Measurements from ENCODE around the gene PTPRN2.

Gene PTPRN2

DNA sequence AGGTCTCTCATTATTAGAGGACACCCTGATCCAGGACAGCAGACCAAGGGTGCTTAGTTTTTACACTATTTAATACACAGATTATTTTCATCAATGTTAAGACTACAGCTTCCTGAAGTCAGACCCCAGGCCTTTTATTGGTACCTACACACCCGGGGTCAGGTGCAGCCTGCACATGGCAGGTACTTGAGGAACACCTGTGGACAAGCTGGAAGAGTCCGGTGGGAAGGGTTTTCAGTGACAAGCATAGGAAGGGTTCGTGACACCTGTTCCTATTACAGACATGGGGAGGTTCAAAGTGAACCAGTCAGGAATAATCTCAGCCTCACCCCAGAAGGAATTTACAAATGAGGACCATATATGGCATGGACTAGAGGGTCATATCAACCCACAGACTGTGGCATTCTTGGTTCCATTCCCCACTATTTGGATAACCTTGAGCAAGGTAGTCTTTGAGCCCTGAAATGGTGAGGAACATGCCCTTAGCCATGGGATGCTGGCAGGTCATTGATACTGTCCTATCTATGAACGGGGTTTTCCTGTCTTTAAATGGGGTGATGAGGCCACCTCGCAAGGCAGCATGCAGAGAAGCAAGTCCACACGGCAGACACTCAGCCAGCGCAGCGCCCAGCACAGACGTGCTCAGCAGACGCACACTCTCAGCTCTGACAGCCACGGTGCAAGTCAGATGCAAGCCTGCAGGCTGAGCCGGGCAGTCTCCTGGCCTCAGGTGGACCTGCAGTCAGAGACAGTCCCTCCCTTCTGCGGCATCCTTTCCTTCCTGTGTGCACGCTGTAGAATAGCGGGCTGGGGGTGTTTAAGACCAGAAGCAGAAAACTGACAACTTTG, 624.9 kb downstream of the PTPRN2 start:
- no peak for DNase-seq
- in situ Hi-C loops (cut with MboI; ENCODE audit: low pct_unique_long_range_greater_than_20kb, low sequenced_read_pairs): no loop called here

DNA sequence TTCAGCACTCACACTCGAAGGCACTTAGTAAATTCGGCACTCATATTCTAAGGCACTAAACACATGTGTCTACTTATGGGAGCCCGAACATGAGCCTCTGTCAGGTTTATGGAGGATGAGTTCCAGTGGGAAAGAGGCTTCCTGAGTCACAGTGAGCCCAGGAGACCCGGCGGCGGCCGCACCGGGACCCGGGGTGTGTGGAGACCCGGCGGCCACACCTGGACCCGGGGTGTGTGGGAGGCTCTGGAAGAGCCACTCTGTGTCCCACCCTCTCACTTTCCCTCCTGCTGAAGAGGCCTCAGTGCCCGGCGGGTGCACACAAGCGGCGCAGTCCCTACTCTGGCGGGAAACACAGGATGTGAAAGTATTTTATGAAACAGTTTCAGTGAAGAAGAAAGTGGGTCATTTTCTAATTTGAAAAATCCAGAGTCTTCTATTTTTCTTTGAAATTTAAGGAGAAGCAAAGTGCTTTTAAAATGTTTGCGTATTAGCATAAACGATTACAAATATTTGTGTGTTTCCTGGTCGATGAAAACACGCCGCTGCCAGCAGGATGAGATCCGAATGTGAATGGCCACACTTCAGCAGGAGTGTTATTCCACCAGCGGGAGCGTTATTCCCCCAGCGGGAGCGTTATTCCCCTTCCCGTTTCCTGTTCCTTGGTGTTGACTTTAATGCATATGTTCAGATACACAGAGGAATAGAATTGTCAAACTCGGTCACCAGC, 625.7 kb downstream of the PTPRN2 start:
- DNase-seq: no peak
- in situ Hi-C loops (cut with MboI; ENCODE audit: low pct_unique_long_range_greater_than_20kb, low sequenced_read_pairs): no loop called here

DNA sequence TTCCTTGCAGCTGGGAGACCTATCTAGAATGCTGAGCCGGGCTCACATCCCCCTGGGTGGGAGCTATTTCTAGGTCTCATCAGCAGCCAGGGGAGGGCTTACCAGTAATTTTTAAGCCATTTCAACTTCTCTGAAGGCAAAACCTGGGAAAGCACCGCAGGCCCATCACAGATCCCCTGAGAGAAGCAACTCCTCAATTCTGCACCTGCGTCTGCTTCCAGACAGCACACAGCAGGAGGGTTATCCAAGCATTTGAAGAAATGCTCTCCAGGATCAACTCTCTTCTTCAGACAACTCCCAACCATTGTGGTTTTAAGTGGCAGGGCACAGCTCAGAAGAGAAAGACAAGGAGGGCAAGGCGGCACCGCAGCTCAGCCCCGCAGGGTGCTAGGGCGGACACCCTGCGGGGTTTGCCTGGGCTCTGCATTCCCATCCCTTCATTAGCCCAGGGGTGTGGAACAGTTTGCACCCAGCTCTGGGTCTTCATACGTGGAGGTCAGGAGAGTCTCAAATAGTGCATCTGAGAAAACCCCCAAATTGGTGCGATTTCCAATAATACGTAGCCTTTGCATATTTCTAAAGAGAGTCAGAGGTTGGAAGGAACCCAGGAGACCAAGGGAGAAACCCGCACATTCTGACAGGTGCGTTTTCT, 632.1 kb downstream of the PTPRN2 start:
- no peak for DNase-seq
- in situ Hi-C loops (cut with MboI; ENCODE audit: low pct_unique_long_range_greater_than_20kb, low sequenced_read_pairs): no loop called here

DNA sequence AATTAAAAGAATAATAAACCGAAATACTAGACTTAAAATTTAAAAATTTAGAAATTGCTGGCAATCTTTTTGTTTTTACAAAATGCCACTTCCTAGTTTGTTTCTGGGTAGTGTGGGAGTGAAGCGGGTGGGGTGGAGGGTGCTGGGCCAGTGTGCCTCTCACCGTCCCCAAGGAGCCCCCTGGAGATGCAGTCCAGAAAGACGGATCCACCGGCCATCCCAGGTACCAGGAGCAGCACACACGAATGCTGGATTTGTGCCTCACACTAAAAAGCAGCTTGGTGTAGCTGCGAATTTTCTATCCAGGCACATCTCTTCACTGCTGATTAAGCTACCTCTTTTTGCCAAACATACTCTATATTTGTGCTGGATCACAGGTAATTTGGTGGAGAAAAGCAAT, 632.7 kb downstream of the PTPRN2 start:
- no peak for DNase-seq
- in situ Hi-C loops (cut with MboI; ENCODE audit: low pct_unique_long_range_greater_than_20kb, low sequenced_read_pairs): no loop called here

DNA sequence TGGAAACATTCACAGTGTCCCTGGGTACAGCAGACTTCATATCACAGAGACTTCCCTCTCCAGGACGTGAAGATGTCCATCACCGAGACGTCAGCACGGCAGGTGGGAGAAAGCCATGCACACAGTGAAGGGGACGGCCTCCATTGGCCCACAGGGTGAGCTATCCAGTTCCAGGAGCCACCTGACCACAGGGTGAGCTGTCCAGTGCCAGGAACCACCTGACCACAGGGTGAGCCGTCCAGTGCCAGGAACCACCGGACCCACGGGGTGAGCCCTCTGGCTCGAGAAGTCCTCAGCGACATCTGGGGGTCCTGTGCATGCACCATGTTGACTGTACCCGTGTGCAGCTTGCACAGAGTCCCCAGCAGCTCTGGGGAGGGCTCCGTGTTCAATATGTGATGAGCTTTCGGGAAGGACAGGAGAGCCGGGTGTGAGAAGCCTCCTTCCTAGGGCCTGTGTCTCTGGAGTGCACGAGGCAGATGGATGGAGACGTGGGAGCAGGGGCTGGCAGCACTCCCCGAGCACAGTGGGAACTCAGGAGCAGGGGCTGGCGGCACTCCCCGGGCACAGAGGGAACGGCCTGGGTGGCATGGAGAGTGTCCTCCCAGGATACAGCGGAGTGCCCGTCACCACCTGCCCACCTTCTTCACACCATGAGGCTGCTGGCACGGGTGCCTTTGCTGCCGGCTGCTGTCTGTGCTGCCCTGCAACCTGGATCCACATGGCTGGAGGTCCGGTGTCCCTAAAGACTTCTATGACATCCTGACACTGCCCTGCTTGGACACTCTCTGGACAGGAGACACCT, 634.6 kb downstream of the PTPRN2 start:
- no peak for DNase-seq
- in situ Hi-C loops (cut with MboI; ENCODE audit: low pct_unique_long_range_greater_than_20kb, low sequenced_read_pairs): no loop called here

DNA sequence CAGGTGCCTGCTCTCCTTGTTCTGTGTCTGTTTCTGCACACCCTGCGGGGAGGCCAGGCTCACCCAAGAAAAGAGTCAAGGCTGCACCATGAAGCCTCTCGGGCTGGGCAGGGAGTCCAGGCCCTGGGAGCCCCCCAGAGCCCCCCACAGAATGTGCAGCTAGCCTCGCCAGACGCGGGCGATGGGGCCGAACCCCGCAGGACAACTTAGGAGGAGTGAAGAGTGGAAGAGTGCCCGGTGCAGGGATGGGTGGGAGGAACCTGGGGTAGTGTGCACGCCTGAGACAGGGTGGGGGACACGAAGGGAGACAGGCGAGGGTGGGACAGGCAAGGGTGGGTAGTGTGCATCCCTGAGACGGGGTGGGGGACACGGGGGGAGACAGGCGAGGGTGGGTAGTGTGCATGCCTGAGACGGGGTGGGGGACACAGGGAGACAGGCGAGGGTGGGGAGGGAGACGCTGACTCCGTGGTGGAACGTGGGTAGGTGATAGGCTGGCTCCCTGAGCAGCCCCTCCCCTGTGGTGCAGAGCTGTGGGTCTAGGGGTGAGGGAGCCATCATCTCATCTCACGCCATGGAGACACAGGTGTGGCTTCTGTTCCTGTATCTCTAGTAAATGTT, 635.5 kb downstream of the PTPRN2 start:
- DNase-seq: no peak
- in situ Hi-C loops (cut with MboI; ENCODE audit: low pct_unique_long_range_greater_than_20kb, low sequenced_read_pairs): no loop called here

DNA sequence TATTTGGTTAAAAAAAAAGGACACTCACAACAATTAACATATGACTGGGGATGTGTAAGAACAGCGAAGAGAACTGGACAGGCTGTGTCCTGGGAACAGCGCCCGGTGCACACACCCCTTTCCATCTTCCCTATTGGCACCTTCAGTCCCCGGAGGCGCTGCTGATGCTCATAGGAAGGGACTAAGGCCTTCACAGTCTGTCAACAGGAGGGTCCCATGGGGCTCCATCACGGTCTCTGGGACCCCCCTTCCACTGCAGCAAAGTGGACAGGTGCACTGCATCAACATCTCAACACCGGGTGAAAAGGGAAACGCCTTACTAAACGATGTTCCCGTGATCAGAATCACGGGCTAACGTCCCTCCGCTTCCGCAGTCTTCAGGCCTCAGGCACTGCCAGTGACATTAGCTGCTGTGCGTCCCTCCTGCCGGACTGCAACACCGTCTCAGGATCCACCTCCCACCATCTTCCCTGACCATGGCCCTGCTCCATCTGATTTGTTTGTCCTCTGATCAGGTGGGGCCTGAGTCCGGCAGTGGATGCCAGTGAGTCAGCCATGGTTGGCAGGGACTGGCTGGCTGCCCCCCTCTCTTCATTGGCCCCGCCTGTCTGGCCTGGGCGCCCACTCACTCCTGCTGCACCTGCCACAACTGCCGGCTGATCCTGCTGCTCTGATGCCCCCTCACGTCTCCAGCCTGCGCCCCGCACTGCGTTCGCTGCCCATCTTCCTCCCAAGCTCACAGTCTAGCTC, 636.1 kb downstream of the PTPRN2 start:
- no peak for DNase-seq
- in situ Hi-C loops (cut with MboI; ENCODE audit: low pct_unique_long_range_greater_than_20kb, low sequenced_read_pairs): no loop called here

DNA sequence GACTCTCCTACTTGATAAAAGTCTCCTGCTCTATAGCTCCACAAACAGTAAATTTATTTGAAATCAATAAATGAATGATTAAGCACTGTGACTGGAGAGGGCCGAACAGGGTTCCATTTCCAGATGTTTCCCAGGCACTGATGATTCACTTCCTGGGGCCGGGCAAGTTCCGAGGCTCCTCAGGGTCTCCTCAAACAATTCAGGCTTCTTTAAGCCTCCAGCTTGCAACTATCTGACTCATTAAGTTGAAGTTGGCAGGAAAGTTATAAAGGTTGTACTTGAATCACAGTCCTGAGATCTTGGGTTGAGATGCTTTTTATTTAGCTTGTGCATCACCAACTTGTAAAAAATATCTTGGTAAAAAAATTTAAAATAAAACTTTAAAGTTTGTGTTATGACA, 637.9 kb downstream of the PTPRN2 start:
- in situ Hi-C loops (cut with MboI; ENCODE audit: low pct_unique_long_range_greater_than_20kb, low sequenced_read_pairs): no loop called here
- DNase-seq: no peak

DNA sequence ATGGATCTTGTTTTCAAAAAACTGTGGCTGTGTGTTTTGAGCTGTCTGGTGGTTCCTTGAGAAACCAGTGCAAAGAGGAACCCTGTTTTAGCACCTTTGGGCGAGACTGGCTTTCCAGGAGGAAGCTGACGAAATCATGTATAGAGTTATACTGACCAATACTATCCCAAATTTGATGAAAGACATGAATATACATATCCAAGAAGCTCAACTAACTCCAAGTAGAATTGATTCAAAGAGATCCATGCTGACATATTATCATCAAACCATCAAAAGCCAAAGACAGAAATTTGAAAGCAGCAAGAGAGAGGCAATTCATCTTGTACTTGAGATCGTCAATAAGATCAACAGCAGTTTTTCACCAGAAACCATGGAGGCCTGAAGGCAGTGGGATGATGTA, 640.1 kb downstream of the PTPRN2 start:
- DNase-seq: no peak
- in situ Hi-C loops (cut with MboI; ENCODE audit: low pct_unique_long_range_greater_than_20kb, low sequenced_read_pairs): no loop called here

DNA sequence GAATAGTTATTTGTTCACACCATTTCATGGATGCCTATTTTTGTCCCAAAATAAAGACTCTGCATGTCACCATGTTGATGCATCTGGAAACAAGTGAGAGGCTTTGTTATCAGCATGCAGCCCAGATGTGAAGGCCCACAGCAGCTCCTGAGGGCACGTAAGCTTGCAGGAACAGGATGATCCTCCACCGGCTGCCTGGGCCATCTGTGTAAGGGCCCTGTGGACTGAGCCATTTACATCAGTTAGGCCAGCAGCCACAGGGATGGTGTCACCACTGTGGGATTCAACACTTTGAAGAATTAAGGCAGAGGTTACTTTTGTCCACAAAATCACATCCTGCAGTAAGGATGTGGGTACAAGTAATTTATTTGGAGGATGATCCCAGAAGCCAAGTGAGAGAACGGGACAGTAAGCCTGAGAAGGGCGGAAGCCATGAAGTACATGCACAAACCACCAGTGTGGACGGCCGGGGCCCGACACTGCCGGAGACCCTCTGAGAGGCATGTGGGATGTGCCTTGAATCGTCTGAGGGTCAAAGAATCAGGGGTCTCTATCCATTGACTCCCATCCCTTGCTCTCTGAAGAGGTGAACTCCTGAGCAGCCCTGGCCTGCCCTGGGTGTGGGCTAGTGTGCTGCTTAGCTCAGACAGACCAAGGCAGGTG, 641.1 kb downstream of the PTPRN2 start:
- no peak for DNase-seq
- in situ Hi-C loops (cut with MboI; ENCODE audit: low pct_unique_long_range_greater_than_20kb, low sequenced_read_pairs): no loop called here

DNA sequence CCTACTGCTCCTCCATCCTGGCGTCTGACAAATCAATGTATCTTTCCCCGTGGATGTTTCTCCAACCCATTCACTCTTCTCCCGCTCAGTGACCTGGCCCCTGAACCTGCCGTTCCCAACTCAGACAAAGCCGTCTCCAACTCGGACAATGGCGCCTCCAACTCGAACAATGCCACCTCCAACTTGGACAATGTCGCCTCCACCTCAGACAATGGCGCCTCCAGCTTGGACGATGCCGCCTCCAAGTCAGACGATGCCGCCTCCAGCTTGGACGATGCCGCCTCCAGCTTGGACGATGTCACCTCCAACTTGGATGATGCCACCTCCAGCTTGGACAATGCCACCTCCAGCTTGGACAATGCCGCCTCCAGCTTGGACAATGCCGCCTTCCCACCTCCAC, 642.2 kb downstream of the PTPRN2 start:
- no peak for DNase-seq
- in situ Hi-C loops (cut with MboI; ENCODE audit: low pct_unique_long_range_greater_than_20kb, low sequenced_read_pairs): no loop called here

DNA sequence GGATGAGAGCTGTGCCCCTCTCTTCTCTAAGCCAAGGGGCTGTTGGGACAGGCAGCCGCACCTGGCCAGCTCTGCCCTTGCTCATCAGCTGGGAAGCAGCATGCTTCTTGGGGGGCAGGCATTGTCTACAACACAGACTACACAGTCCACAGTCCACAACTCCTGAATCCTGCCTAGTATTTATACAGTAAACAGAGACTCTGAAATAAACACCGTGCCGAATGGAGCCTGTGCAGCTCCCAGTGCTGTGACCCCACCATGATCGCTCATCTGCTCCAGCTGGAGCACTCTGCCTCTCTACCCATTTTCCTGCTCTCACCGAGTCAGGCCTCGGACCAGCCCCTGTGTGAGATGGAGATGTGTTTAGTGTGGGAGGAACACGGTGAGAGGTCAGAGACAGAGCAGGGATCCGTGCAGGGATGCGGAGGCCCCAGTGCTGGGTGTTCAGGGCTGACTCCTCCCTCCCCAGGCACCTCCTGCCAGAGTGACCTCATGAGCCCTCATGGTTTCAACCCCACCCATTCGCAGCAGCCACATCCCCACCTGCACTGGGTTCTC, 642.8 kb downstream of the PTPRN2 start:
- in situ Hi-C loops (cut with MboI; ENCODE audit: low pct_unique_long_range_greater_than_20kb, low sequenced_read_pairs): no loop called here
- no peak for DNase-seq

DNA sequence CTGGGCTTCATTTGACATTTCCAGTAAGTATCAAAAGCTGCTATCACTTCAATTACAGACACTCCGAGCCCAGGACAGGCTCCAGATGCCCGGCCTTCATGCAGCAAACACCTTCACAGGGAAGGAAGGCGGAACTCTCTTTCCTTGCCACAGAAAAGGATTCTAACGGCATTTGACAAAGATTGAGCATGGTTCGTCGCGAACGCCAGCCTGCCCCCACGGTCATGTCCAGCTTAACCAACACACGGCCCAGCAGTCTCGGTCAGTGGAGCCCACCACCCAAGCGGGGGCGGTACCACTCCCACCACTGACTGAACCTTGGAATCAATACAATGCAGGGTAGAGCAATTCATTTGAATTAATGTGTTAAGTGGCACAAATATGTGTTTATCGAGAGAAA, 643.6 kb downstream of the PTPRN2 start:
- no peak for DNase-seq
- in situ Hi-C loops (cut with MboI; ENCODE audit: low pct_unique_long_range_greater_than_20kb, low sequenced_read_pairs): no loop called here

DNA sequence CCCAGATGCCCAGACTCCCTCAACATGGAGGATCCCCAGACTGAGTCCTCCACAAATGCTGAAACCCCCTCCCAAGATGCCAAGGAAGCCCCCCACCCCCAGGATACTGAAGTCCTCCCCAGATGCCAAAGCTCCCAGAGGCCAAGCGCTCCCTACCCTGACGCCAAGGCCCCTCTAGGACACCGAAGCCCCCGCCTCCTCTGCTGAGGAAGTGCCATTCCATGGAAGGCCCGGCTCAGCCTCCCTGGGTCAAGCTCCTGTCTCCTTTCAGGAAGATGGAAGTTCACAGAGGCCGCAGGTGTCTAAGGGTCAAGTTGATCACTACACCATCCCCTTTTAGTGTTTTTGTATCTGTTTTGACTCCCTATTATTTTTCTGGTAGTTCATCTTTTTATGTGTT, 644.1 kb downstream of the PTPRN2 start:
- in situ Hi-C loops (cut with MboI; ENCODE audit: low pct_unique_long_range_greater_than_20kb, low sequenced_read_pairs): no loop called here

DNA sequence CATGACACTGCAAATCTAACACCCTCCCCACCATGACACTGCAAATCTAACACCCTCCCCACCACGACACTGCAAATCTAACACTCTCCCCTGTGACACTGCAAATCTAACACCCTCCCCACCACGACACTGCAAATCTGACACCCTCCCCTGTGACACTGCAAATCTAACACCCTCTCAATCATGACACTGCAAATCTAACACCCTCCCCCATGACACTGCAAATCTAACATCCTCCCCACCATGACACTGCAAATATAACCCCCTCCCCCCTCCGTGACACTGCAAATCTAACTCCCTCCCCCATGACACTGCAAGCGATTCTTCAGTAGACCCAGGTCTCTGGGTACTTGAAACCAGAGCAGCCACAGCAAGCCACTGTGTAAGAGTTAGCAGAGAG, 646.4 kb downstream of the PTPRN2 start:
- in situ Hi-C loops (cut with MboI; ENCODE audit: low pct_unique_long_range_greater_than_20kb, low sequenced_read_pairs): no loop called here
- no peak for DNase-seq

More for the DNA sequence above, 644.1 kb downstream of the PTPRN2 start:
- DNase-seq: no peak

DNA sequence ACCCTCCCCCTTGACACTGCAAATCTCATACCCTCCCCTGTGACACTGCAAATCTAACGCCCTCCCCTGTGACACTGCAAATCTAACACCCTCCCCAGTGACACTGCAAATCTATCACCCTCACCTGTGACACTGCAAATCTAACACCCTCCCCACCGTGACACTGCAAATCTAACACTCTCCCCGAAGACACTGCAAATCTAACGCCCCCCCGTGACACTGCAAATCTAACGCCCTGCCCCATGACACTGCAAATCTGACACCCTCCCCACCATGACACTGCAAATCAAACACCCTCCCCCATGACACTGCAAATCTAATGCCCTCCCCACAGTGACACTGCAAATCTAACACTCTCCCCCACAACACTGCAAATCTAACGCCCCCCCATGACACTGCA, 647.1 kb downstream of the PTPRN2 start:
- in situ Hi-C loops (cut with MboI; ENCODE audit: low pct_unique_long_range_greater_than_20kb, low sequenced_read_pairs): no loop called here
- DNase-seq: no peak

DNA sequence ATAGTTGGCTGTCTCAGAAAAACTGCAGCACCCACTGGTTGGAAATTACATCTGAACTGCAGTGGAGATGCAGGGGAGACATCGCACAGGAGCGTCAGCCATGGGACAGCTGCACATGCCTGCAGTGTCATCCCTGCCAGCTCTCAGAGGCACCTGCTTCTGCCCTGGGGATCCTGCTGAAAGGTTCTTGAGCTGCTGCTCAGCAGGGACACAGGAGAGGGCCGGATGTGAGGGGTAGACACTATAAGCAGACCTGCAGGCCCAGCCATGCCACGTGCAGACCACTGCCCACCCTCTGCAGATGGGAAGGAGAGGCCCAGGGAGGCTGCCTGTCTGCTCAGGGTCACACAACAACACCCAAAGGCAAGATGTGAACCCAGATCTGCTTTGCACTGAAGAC, 649.4 kb downstream of the PTPRN2 start:
- DNase-seq: no peak
- in situ Hi-C loops (cut with MboI; ENCODE audit: low pct_unique_long_range_greater_than_20kb, low sequenced_read_pairs): no loop called here

DNA sequence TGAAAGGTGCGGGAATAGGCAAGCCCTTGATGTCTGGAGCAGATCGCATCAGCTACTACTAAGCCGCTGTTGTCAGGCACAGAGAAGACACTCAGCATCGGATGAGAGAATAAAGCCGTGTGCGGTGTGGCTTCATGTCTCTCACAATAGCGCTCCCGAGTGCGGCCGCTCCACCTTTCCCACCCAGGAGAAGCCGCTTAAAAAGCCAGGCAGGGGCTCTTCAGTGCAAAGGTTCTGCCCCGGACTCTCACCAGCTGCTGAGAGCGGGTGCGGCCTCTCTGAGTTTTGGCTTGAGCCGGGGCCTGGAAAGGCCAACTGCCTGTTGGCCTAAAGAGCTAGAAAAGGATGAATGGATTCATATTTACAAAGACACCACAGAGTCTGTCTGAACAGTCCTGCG, 650.2 kb downstream of the PTPRN2 start:
- in situ Hi-C loops (cut with MboI; ENCODE audit: low pct_unique_long_range_greater_than_20kb, low sequenced_read_pairs): no loop called here
- DNase-seq: no peak
